ENCODE measurements around the gene FGFR4.

DNA sequence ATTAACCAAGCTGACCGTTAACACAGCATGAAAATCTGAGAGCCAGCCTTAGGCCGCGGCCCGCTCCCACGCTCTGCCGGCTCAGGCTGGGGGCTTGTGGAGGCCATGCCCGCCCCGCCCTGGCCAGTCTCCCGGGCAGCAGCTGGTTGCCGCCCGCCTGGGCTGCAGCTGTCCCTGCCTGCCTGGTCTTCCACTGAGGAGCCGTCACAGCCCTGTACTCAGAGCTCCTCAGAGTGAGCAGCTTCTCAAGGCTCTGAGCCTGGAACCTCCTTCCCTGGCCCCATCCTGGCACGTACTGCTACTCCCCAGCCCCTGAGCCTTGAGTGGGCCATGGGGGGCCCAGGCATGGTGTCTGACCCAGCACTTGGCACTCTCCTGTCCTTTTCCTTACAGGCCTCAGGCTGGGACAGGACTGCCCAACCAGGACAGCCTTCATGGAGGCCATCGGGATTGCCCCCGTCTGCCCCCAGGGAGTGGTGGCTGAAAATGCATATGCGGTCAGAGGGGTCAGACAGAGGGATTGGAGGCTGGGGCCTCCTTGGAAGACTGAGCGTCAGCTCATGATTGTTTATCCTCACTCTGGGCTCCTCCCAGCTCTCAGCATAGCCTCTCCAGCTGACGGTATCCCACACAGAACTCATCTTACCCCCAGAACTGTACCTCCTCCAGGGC, 11.9 kb downstream of the FGFR4 start:
- TF ChIP-seq CTCF (IDR thresholded peaks at IDR 0.05) (no peak), POLR2A (IDR thresholded peaks at IDR 0.05) (no peak)

Data from esophagus squamous epithelium (tissue), 4 donors.